C4-2B (cell line): ENCODE measurements around the gene DNAAF5.

Source experiments
- CTCF ChIP-seq: fragments of 450-650 bp; conservative IDR thresholded peaks from 2 replicates; pipeline ENCODE4 v1.5.1; 2017; ENCODE audit warnings: mild to moderate bottlenecking
- ZFX ChIP-seq: fragments of 450-650 bp; IDR thresholded peaks from 2 replicates; pipeline ENCODE4 v1.6.1; 2017

DNA sequence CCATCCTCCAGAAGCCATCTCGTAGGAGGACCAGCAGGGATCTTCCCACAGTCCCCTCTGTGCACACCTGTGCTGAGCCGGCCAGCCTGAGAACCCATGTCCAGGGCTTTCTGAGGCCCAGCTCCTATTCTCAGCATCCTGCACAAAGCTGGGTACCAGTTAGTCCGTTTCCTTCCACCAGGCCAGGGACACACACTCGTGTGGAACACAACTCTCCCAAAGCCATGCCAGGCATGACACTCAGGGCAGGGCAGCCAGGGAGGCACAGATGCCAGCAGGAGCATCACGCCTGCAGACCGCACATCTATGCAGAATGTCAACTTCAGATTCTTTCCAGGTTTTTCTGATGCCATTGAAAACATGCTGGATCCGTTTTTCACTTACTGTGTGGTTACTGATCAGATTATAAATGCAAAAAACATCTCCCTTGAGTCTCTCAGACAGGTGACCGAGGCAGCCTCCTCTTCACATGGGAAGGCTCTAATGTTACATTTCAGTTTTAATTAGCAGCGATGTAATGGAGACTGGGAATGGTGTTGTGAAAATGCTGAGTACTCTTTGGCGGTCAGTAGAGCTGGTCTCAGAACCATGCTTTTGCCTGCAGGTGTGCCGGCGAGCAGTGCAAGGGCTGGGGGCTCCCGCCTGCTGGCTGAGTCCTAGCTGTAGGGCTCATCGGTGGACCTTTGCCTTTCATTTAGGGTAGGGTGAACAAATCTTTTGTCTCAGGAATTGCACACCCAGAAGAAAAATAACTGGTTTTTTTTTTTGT lies 102.5 kb downstream of the DNAAF5 start:
- no peak for TF ChIP-seq CTCF
- no peak for TF ChIP-seq ZFX
